HepG2 (cell line): ENCODE data around the gene RRP8.

Source experiments
- JUN ChIP-seq: sonication (generic); formaldehyde crosslinking; IDR thresholded peaks from 2 replicates; pipeline ENCODE4 v1.4.0; 2020; ENCODE audit warnings: mild to moderate bottlenecking, missing genetic modification reagents
- TF ChIP-seq, protein P1 (sequence below): sonication (generic); formaldehyde crosslinking; IDR thresholded peaks from 2 replicates; pipeline ENCODE4 v1.4.0; 2020; ENCODE audit warnings: missing genetic modification reagents, borderline replicate concordance
- TF ChIP-seq, protein P2 (sequence below): sonication (generic); formaldehyde crosslinking; IDR thresholded peaks from 2 replicates; pipeline ENCODE4 v1.5.0; 2020; ENCODE audit warnings: mild to moderate bottlenecking, missing genetic modification reagents, borderline replicate concordance

- TF ChIP-seq, protein P1, sequence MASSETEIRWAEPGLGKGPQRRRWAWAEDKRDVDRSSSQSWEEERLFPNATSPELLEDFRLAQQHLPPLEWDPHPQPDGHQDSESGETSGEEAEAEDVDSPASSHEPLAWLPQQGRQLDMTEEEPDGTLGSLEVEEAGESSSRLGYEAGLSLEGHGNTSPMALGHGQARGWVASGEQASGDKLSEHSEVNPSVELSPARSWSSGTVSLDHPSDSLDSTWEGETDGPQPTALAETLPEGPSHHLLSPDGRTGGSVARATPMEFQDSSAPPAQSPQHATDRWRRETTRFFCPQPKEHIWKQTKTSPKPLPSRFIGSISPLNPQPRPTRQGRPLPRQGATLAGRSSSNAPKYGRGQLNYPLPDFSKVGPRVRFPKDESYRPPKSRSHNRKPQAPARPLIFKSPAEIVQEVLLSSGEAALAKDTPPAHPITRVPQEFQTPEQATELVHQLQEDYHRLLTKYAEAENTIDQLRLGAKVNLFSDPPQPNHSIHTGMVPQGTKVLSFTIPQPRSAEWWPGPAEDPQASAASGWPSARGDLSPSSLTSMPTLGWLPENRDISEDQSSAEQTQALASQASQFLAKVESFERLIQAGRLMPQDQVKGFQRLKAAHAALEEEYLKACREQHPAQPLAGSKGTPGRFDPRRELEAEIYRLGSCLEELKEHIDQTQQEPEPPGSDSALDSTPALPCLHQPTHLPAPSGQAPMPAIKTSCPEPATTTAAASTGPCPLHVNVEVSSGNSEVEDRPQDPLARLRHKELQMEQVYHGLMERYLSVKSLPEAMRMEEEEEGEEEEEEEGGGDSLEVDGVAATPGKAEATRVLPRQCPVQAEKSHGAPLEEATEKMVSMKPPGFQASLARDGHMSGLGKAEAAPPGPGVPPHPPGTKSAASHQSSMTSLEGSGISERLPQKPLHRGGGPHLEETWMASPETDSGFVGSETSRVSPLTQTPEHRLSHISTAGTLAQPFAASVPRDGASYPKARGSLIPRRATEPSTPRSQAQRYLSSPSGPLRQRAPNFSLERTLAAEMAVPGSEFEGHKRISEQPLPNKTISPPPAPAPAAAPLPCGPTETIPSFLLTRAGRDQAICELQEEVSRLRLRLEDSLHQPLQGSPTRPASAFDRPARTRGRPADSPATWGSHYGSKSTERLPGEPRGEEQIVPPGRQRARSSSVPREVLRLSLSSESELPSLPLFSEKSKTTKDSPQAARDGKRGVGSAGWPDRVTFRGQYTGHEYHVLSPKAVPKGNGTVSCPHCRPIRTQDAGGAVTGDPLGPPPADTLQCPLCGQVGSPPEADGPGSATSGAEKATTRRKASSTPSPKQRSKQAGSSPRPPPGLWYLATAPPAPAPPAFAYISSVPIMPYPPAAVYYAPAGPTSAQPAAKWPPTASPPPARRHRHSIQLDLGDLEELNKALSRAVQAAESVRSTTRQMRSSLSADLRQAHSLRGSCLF (CRISPR knock-in tag), result no peak
- TF ChIP-seq, protein P2, sequence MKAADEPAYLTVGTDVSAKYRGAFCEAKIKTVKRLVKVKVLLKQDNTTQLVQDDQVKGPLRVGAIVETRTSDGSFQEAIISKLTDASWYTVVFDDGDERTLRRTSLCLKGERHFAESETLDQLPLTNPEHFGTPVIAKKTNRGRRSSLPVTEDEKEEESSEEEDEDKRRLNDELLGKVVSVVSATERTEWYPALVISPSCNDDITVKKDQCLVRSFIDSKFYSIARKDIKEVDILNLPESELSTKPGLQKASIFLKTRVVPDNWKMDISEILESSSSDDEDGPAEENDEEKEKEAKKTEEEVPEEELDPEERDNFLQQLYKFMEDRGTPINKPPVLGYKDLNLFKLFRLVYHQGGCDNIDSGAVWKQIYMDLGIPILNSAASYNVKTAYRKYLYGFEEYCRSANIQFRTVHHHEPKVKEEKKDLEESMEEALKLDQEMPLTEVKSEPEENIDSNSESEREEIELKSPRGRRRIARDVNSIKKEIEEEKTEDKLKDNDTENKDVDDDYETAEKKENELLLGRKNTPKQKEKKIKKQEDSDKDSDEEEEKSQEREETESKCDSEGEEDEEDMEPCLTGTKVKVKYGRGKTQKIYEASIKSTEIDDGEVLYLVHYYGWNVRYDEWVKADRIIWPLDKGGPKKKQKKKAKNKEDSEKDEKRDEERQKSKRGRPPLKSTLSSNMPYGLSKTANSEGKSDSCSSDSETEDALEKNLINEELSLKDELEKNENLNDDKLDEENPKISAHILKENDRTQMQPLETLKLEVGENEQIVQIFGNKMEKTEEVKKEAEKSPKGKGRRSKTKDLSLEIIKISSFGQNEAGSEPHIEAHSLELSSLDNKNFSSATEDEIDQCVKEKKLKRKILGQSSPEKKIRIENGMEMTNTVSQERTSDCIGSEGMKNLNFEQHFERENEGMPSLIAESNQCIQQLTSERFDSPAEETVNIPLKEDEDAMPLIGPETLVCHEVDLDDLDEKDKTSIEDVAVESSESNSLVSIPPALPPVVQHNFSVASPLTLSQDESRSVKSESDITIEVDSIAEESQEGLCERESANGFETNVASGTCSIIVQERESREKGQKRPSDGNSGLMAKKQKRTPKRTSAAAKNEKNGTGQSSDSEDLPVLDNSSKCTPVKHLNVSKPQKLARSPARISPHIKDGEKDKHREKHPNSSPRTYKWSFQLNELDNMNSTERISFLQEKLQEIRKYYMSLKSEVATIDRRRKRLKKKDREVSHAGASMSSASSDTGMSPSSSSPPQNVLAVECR (CRISPR knock-in tag), result no peak
- TF ChIP-seq JUN, result no peak
Observed at GRCh38 chr11:6640985-6641701, 37.7 kb upstream of the RRP8 start.
